ENCODE results near the gene CFAP97D1. TPM values are rescaled to one million over a fixed set of nuclear protein-coding genes. Genes with fewer than 3 reads are reported as not detected.

Gene CFAP97D1
- total RNA-seq, 1 donor from 2014 or later: 0.16 TPM

DNA sequence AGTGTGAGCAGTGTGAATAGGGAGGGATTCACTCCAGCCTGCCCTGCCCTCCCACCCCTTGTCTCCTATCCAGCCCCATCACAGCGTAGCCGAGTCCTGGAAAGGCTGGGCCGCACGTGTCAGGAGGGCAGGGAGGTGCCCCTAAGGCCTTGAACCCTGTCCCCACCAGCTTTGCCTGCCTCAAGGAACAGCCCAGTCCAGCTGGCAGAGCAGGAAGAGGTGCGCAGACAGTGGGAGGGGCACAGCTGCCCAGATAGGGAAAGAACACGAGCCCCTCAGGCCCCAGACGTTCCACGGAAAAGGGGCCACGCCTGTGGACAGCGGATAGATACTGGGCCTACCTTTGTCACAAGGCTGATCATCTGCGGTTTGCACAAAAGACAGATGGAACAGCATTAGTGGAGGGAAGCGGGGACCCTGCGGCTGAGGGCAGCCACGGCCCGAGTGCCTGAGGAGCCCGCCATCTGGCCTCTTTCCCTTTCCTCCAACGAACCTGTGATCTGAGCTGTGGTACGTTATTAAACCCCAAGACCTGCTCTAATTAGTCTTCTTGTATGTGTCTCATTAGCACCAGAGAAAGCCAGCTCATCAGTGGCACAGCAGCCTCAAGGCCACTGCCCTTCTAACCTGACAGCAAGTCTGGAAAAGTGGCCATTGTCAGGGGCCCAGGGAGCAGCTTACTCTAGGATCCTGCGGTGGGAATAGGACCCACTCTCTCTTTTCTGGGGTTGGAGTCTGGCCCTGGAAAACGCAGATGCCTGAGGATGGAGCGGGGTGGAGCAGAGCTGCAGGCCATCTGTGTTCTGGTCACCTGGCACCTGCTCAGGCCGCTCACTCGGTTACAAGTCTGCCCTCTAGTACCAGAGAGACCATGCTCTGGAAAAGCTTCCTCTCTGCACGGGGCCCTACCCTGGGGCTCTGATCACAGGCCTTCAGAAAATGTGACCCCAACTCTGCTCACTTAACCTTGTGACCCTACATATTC, 36.4 kb downstream of the CFAP97D1 start:
- no peak for TF ChIP-seq EZH2 (IDR thresholded peaks at IDR 0.05; ENCODE audit: insufficient read depth, low read length)
- no peaks in the 10 kb centered on the region for H3K9me3 ChIP-seq (ENCODE audit: insufficient read depth, low read depth, low read length)
- H3K27me3 ChIP-seq (ENCODE audit: insufficient read depth, low read length): no peaks in the 10 kb centered on the region
- DNase-seq (ENCODE audit: low read depth) (no peak), FAIRE-seq (no peak)
- peaks cover 6% of the 10 kb centered on the region for H3K4me1 Mint-ChIP-seq (ENCODE audit: low read depth, unreplicated experiment)
- no peaks in the 10 kb centered on the region for H4K20me1 ChIP-seq (ENCODE audit: insufficient read depth, low read length)
- no peak overlapping the region for H3K4me3 Mint-ChIP-seq (ENCODE audit: unreplicated experiment)
- H2AFZ ChIP-seq (ENCODE audit: low read depth, low read length): no peak overlapping the region
- H3K27ac ChIP-seq (ENCODE audit: low read depth, low read length): no peak overlapping the region
- H3K27ac Mint-ChIP-seq (ENCODE audit: unreplicated experiment): no peak overlapping the region
- H3K4me3 ChIP-seq (ENCODE audit: insufficient read depth, low read depth, low read length): no peak overlapping the region
- no peaks in the 10 kb centered on the region for H3K27me3 Mint-ChIP-seq (ENCODE audit: low read depth, unreplicated experiment)
- H3K9me3 Mint-ChIP-seq (ENCODE audit: unreplicated experiment): no peaks in the 10 kb centered on the region
- H3K4me2 ChIP-seq (ENCODE audit: low read length): no peak overlapping the region
- no peaks in the 10 kb centered on the region for H3K79me2 ChIP-seq (ENCODE audit: insufficient read depth, low read length)
- H3K4me1 ChIP-seq (ENCODE audit: insufficient read depth, low read length): peaks cover 11% of the 10 kb centered on the region
- H3K9ac ChIP-seq (ENCODE audit: low read length): no peak overlapping the region
- peaks cover 2% of the 10 kb centered on the region for H3K36me3 ChIP-seq (ENCODE audit: insufficient read depth, low read length)
- peaks cover 25% of the 10 kb centered on the region for H3K36me3 Mint-ChIP-seq (ENCODE audit: low read depth, unreplicated experiment)

DNA sequence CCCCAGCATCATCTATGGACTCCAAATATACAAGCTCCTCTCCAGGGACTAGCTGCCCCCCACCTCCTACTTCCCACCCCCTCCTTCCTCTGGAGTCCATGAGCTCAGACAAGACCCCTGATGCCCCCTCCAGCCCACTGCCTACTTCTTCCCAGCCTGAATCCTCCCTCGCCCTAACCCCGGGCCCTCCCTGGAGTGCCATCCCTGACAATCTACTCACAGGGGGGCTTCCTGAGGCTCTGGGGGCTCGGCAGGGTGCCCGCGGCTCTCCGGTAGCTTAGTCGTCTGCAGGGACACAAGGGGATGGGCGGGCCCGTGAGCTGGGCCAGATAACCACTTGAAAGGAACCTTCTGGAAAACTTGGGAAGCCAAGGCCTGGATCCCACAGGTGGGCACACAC, 37.6 kb downstream of the CFAP97D1 start:
- H3K27ac ChIP-seq (ENCODE audit: low read depth, low read length): no peak overlapping the region
- no peak overlapping the region for H3K4me2 ChIP-seq (ENCODE audit: low read length)
- H4K20me1 ChIP-seq (ENCODE audit: insufficient read depth, low read length): no peaks in the 10 kb centered on the region
- H3K27me3 Mint-ChIP-seq (ENCODE audit: low read depth, unreplicated experiment): no peaks in the 10 kb centered on the region
- no peak overlapping the region for H3K27ac Mint-ChIP-seq (ENCODE audit: unreplicated experiment)
- no peaks in the 10 kb centered on the region for H3K9me3 Mint-ChIP-seq (ENCODE audit: unreplicated experiment)
- peaks cover 21% of the 10 kb centered on the region for H3K36me3 Mint-ChIP-seq (ENCODE audit: low read depth, unreplicated experiment)
- DNase-seq (ENCODE audit: low read depth): no peak
- no peaks in the 10 kb centered on the region for H3K9me3 ChIP-seq (ENCODE audit: insufficient read depth, low read depth, low read length)
- no peak for FAIRE-seq
- H3K36me3 ChIP-seq (ENCODE audit: insufficient read depth, low read length): peaks cover 6% of the 10 kb centered on the region
- H3K4me1 ChIP-seq (ENCODE audit: insufficient read depth, low read length): peaks cover 11% of the 10 kb centered on the region
- peaks cover 6% of the 10 kb centered on the region for H3K4me1 Mint-ChIP-seq (ENCODE audit: low read depth, unreplicated experiment)
- TF ChIP-seq EZH2 (IDR thresholded peaks at IDR 0.05; ENCODE audit: insufficient read depth, low read length): no peak
- TF ChIP-seq, protein P1, sequence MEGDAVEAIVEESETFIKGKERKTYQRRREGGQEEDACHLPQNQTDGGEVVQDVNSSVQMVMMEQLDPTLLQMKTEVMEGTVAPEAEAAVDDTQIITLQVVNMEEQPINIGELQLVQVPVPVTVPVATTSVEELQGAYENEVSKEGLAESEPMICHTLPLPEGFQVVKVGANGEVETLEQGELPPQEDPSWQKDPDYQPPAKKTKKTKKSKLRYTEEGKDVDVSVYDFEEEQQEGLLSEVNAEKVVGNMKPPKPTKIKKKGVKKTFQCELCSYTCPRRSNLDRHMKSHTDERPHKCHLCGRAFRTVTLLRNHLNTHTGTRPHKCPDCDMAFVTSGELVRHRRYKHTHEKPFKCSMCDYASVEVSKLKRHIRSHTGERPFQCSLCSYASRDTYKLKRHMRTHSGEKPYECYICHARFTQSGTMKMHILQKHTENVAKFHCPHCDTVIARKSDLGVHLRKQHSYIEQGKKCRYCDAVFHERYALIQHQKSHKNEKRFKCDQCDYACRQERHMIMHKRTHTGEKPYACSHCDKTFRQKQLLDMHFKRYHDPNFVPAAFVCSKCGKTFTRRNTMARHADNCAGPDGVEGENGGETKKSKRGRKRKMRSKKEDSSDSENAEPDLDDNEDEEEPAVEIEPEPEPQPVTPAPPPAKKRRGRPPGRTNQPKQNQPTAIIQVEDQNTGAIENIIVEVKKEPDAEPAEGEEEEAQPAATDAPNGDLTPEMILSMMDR (IDR thresholded peaks at IDR 0.05; ENCODE audit: insufficient read depth, low read depth, low read length): no peak
- no peaks in the 10 kb centered on the region for H3K79me2 ChIP-seq (ENCODE audit: insufficient read depth, low read length)
- H3K4me3 Mint-ChIP-seq (ENCODE audit: unreplicated experiment): no peak overlapping the region
- H3K27me3 ChIP-seq (ENCODE audit: insufficient read depth, low read length): no peaks in the 10 kb centered on the region
- H2AFZ ChIP-seq (ENCODE audit: low read depth, low read length): no peak overlapping the region
- no peak overlapping the region for H3K9ac ChIP-seq (ENCODE audit: low read length)
- no peak overlapping the region for H3K4me3 ChIP-seq (ENCODE audit: insufficient read depth, low read depth, low read length)

GRCh38 chr17:43818966-43819365, 38.7 kb downstream of the CFAP97D1 start:
- H3K36me3 ChIP-seq (ENCODE audit: insufficient read depth, low read length): peaks cover 8% of the 10 kb centered on the region
- H3K9me3 ChIP-seq (ENCODE audit: insufficient read depth, low read depth, low read length): no peaks in the 10 kb centered on the region
- H3K27ac ChIP-seq (ENCODE audit: low read depth, low read length): no peak overlapping the region
- Mint-ChIP-seq H3K27me3 (ENCODE audit: low read depth, unreplicated experiment) (peaks cover 3% of the 10 kb centered on the region), H3K4me3 (ENCODE audit: unreplicated experiment) (no peak overlapping the region), H3K36me3 (ENCODE audit: low read depth, unreplicated experiment) (peaks cover 26% of the 10 kb centered on the region), H3K4me1 (ENCODE audit: low read depth, unreplicated experiment) (peaks cover 6% of the 10 kb centered on the region), H3K27ac (ENCODE audit: unreplicated experiment) (no peak overlapping the region), H3K9me3 (ENCODE audit: unreplicated experiment) (no peaks in the 10 kb centered on the region)
- no peak overlapping the region for H3K4me3 ChIP-seq (ENCODE audit: insufficient read depth, low read depth, low read length)
- DNase-seq (ENCODE audit: low read depth) (no peak), FAIRE-seq (no peak)
- no peaks in the 10 kb centered on the region for H3K79me2 ChIP-seq (ENCODE audit: insufficient read depth, low read length)
- H4K20me1 ChIP-seq (ENCODE audit: insufficient read depth, low read length): peaks cover 6% of the 10 kb centered on the region
- no peak overlapping the region for H3K4me2 ChIP-seq (ENCODE audit: low read length)
- H2AFZ ChIP-seq (ENCODE audit: low read depth, low read length): no peak overlapping the region
- no peaks in the 10 kb centered on the region for H3K27me3 ChIP-seq (ENCODE audit: insufficient read depth, low read length)
- H3K9ac ChIP-seq (ENCODE audit: low read length): no peak overlapping the region
- H3K4me1 ChIP-seq (ENCODE audit: insufficient read depth, low read length): peaks cover 11% of the 10 kb centered on the region
- no peak for TF ChIP-seq EZH2 (IDR thresholded peaks at IDR 0.05; ENCODE audit: insufficient read depth, low read length)
- TF ChIP-seq, protein P1 (IDR thresholded peaks at IDR 0.05; ENCODE audit: insufficient read depth, low read depth, low read length): no peak

All from astrocyte (in vitro differentiated cells and primary cell).